Uterus (tissue), 2 donors: ENCODE results near the gene CROT.

Source experiments
- POLR2A ChIP-seq, 2 donors: fragments of 450-650 bp; IDR thresholded peaks; one replicate each; pipeline ENCODE4 v1.6.1; 2016; ENCODE audit warnings: antibody characterized with exemption in 2 of 2, mild to moderate bottlenecking in 1 of 2, moderate library complexity in 1 of 2
- TF ChIP-seq, protein P1 (sequence below), 4 experiments: fragments of 200-600 bp in 2 of 4; fragments of 450-650 bp in 2 of 4; sonication (generic) in 2 of 4; IDR thresholded peaks; one replicate each; pipeline ENCODE4 v1.5.1; 2016 to 2019; ENCODE audit warnings: antibody characterized with exemption in 4 of 4, mild to moderate bottlenecking in 2 of 4, moderate library complexity in 1 of 4

DNA sequence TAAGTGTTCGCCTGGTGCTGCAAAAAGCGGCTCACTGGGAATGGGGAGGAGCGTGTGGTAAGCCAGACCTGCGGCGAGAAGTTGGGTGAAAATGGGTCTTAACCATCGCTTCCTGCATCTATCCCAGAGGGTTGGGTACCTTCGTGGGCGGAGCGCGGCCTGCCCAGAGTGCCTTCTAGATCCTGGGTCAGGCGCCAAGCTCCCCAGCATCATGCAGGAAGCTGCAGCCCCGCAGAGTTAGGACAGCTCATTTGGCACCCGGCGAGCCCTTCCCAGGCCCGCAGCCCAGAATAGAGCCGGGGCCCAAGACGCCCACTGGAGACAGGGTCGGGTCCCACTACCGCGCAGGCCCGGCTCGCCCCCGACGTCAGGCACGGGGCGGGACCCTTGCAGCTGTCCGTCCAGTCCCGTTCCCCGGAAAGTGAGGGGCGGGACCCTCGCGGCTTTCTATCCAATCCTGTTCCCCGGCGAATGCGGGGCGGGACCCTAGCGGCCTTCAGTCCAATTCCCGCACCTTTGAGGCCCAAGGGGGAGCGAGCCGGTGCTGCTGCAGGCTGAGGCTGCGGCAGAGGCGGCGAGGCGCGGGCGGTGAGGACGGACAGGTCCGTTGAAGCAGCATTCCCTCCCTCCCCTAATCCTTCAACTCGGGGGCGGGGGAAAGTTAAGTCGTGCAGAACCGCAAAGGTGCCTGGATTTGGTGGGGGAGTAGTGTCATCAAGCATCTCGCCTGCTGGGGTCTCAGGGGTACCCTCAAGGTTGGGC is at the start of gene CROT:
- TF ChIP-seq, protein P1, sequence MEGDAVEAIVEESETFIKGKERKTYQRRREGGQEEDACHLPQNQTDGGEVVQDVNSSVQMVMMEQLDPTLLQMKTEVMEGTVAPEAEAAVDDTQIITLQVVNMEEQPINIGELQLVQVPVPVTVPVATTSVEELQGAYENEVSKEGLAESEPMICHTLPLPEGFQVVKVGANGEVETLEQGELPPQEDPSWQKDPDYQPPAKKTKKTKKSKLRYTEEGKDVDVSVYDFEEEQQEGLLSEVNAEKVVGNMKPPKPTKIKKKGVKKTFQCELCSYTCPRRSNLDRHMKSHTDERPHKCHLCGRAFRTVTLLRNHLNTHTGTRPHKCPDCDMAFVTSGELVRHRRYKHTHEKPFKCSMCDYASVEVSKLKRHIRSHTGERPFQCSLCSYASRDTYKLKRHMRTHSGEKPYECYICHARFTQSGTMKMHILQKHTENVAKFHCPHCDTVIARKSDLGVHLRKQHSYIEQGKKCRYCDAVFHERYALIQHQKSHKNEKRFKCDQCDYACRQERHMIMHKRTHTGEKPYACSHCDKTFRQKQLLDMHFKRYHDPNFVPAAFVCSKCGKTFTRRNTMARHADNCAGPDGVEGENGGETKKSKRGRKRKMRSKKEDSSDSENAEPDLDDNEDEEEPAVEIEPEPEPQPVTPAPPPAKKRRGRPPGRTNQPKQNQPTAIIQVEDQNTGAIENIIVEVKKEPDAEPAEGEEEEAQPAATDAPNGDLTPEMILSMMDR (IDR thresholded peaks at IDR 0.05), result peak in 1 of 4 experiments; percentile 15
- TF ChIP-seq POLR2A (IDR thresholded peaks at IDR 0.05), result peak; percentile 74 to 79
